Astrocyte (in vitro differentiated cells and primary cell): ENCODE results near the gene RALB.

Source experiments
- EZH2 ChIP-seq: IDR thresholded peaks from 2 replicates; pipeline ENCODE4 v1.6.1; 2012; ENCODE audit warnings: mild to moderate bottlenecking, low read length, inconsistent platforms; ENCODE audit not compliant: insufficient read depth
- TF ChIP-seq, protein P1 (sequence below): IDR thresholded peaks from 2 replicates; pipeline ENCODE4 v1.5.1; 2011; ENCODE audit warnings: low read depth, mild to moderate bottlenecking, inconsistent platforms, low read length, moderate library complexity; ENCODE audit not compliant: insufficient read depth

- TF ChIP-seq, protein P1, sequence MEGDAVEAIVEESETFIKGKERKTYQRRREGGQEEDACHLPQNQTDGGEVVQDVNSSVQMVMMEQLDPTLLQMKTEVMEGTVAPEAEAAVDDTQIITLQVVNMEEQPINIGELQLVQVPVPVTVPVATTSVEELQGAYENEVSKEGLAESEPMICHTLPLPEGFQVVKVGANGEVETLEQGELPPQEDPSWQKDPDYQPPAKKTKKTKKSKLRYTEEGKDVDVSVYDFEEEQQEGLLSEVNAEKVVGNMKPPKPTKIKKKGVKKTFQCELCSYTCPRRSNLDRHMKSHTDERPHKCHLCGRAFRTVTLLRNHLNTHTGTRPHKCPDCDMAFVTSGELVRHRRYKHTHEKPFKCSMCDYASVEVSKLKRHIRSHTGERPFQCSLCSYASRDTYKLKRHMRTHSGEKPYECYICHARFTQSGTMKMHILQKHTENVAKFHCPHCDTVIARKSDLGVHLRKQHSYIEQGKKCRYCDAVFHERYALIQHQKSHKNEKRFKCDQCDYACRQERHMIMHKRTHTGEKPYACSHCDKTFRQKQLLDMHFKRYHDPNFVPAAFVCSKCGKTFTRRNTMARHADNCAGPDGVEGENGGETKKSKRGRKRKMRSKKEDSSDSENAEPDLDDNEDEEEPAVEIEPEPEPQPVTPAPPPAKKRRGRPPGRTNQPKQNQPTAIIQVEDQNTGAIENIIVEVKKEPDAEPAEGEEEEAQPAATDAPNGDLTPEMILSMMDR: no peak
- no peak for TF ChIP-seq EZH2
These were observed 45.7 kb downstream of the RALB start for GRCh38 chr2:120298173-120298835.
